Measurements from ENCODE around the gene PAWR. TPM values are rescaled to one million over a fixed set of nuclear protein-coding genes. Genes with fewer than 3 reads are reported as not detected.

Gene PAWR
- total and polyA plus RNA-seq, 2 of the 13 experiments (the other 11 are each of a cell fraction or from before 2014, with no cell fraction given), result 29.1 to 36.1 TPM

DNA sequence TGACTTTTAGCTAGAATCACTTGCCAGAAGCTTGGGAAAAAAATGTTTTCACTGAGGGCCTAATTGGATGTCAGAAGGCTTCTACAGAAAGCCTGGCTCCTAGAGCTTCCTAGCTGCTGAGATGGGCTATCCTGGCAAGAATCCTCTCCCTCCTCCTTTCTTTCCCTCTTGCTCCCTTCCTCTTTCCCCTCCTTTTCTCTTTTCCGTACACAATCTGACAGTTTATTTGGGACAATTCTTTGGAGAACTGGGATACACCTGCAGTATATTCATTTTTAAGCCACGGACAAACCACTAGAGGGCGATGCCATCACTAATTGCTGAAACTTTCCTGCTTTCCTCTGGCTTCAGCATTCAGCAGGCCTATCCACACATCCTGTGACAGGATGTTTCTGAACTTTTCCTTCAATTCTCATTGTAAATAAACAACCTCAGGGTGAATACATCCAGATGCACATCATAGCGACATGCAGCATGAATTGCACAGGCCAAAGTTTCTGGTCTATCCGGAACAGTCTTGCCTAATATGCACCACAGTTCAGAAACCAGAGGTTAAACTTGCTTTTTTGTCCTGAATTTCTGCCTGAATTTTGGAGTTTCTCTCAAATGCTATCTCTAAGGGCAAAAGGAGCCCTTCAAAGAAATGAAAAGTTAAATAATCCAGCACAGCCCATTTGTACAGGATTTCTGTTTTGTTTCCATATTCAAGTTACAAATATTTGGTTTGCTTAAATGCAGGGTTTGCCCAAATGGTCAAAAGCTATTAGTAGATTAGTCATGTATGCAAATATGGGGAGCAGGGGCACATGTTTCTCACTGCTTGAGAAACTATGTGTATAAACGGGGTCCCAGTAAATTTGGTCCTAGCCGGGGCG, 142.8 kb downstream of the PAWR start (continued):
- TF ChIP-seq, protein P1, sequence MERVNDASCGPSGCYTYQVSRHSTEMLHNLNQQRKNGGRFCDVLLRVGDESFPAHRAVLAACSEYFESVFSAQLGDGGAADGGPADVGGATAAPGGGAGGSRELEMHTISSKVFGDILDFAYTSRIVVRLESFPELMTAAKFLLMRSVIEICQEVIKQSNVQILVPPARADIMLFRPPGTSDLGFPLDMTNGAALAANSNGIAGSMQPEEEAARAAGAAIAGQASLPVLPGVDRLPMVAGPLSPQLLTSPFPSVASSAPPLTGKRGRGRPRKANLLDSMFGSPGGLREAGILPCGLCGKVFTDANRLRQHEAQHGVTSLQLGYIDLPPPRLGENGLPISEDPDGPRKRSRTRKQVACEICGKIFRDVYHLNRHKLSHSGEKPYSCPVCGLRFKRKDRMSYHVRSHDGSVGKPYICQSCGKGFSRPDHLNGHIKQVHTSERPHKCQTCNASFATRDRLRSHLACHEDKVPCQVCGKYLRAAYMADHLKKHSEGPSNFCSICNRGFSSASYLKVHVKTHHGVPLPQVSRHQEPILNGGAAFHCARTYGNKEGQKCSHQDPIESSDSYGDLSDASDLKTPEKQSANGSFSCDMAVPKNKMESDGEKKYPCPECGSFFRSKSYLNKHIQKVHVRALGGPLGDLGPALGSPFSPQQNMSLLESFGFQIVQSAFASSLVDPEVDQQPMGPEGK (CRISPR knock-in tag; IDR thresholded peaks at IDR 0.05), result no peak
- TF ChIP-seq MIXL1 (CRISPR knock-in tag; IDR thresholded peaks at IDR 0.05), result peak; percentile 89
- TF ChIP-seq, protein P2, sequence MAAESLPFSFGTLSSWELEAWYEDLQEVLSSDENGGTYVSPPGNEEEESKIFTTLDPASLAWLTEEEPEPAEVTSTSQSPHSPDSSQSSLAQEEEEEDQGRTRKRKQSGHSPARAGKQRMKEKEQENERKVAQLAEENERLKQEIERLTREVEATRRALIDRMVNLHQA (CRISPR knock-in tag; IDR thresholded peaks at IDR 0.05), result no peak
- no peak for TF ChIP-seq SIX1 (CRISPR knock-in tag; IDR thresholded peaks at IDR 0.05; ENCODE audit: borderline replicate concordance)
- no peak for TF ChIP-seq AKAP8 (CRISPR knock-in tag; IDR thresholded peaks at IDR 0.05)
- TF ChIP-seq, protein P3, sequence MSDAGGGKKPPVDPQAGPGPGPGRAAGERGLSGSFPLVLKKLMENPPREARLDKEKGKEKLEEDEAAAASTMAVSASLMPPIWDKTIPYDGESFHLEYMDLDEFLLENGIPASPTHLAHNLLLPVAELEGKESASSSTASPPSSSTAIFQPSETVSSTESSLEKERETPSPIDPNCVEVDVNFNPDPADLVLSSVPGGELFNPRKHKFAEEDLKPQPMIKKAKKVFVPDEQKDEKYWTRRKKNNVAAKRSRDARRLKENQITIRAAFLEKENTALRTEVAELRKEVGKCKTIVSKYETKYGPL (CRISPR knock-in tag; IDR thresholded peaks at IDR 0.05), result no peak
- no peak for TF ChIP-seq ZNF782 (CRISPR knock-in tag; IDR thresholded peaks at IDR 0.05; ENCODE audit: borderline replicate concordance)
- TF ChIP-seq, protein P4, sequence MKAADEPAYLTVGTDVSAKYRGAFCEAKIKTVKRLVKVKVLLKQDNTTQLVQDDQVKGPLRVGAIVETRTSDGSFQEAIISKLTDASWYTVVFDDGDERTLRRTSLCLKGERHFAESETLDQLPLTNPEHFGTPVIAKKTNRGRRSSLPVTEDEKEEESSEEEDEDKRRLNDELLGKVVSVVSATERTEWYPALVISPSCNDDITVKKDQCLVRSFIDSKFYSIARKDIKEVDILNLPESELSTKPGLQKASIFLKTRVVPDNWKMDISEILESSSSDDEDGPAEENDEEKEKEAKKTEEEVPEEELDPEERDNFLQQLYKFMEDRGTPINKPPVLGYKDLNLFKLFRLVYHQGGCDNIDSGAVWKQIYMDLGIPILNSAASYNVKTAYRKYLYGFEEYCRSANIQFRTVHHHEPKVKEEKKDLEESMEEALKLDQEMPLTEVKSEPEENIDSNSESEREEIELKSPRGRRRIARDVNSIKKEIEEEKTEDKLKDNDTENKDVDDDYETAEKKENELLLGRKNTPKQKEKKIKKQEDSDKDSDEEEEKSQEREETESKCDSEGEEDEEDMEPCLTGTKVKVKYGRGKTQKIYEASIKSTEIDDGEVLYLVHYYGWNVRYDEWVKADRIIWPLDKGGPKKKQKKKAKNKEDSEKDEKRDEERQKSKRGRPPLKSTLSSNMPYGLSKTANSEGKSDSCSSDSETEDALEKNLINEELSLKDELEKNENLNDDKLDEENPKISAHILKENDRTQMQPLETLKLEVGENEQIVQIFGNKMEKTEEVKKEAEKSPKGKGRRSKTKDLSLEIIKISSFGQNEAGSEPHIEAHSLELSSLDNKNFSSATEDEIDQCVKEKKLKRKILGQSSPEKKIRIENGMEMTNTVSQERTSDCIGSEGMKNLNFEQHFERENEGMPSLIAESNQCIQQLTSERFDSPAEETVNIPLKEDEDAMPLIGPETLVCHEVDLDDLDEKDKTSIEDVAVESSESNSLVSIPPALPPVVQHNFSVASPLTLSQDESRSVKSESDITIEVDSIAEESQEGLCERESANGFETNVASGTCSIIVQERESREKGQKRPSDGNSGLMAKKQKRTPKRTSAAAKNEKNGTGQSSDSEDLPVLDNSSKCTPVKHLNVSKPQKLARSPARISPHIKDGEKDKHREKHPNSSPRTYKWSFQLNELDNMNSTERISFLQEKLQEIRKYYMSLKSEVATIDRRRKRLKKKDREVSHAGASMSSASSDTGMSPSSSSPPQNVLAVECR (CRISPR knock-in tag; IDR thresholded peaks at IDR 0.05; ENCODE audit: borderline replicate concordance), result peak; percentile 42; the same call in 1 of the 2 replicates
- no peak for TF ChIP-seq ZSCAN9 (CRISPR knock-in tag; IDR thresholded peaks at IDR 0.05; ENCODE audit: borderline replicate concordance)
- no peak for TF ChIP-seq EED (CRISPR knock-in tag; IDR thresholded peaks at IDR 0.05)
- no peak for TF ChIP-seq ZNF569 (CRISPR knock-in tag; IDR thresholded peaks at IDR 0.05; ENCODE audit: borderline replicate concordance)
- TF ChIP-seq, protein P5, sequence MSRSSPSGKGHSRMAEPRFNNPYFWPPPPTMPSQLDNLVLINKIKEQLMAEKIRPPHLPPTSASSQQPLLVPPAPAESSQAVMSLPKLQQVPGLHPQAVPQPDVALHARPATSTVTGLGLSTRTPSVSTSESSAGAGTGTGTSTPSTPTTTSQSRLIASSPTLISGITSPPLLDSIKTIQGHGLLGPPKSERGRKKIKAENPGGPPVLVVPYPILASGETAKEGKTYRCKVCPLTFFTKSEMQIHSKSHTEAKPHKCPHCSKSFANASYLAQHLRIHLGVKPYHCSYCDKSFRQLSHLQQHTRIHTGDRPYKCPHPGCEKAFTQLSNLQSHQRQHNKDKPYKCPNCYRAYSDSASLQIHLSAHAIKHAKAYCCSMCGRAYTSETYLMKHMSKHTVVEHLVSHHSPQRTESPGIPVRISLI (CRISPR knock-in tag; IDR thresholded peaks at IDR 0.05; ENCODE audit: borderline replicate concordance), result no peak; the same call in 1 of the 2 replicates
- TF ChIP-seq EZH2 (conservative IDR thresholded peaks at IDR 0.05; ENCODE audit: low read depth, low read length), result no peak
- TF ChIP-seq HMGA1 (CRISPR knock-in tag; conservative IDR thresholded peaks at IDR 0.05), result no peak
- peak; percentile 94 for TF ChIP-seq ZNF775 (CRISPR knock-in tag; IDR thresholded peaks at IDR 0.05; ENCODE audit: borderline replicate concordance)
- TF ChIP-seq STAG1 (CRISPR knock-in tag; IDR thresholded peaks at IDR 0.05), result peak; percentile 67
- no peak for TF ChIP-seq ZNF720 (CRISPR knock-in tag; IDR thresholded peaks at IDR 0.05)
- TF ChIP-seq TCF7L2 (IDR thresholded peaks at IDR 0.05; ENCODE audit: low read depth, low read length), result no peak
- TF ChIP-seq NCOR1 (IDR thresholded peaks at IDR 0.05; ENCODE audit: borderline replicate concordance, low read length), result no peak; the same call in 1 of the 2 replicates
- no peak for TF ChIP-seq TAF1 (CRISPR knock-in tag; IDR thresholded peaks at IDR 0.05)
